ENCODE results near the gene OR4C12.
"Not testable (repeated sequence)": the region's sequence is repeated elsewhere in the genome, so short reads cannot be mapped to it uniquely, and the experiment has no call there.

Gene OR4C12

DNA sequence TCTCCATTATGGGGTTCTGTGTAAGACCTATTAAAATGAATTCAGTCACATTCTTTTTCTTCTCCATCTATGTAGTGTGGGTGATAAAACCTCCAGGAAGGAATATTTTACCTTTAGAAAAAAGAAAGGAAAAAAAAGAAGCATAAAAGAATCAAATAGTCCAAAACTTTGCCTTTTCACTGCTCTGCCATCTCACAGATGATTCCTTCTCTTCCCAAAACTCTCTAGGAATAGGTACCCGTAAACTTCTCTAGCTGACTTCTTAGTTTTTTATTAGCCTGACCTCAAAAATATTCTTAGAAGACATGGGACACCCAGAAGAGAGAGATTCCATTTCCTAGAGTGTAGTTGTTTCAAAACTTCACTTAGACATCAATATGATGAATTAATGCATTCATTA is at the start of gene OR4C12:
Gene OR4C12 (minus strand): TSS at position 101 of the 400 bp plus-strand sequence. CDS start 34 bp downstream, at position 67.
- H3K4me3 Mint-ChIP-seq; H3K27ac Mint-ChIP-seq; H3K27me3 Mint-ChIP-seq (ENCODE audit: low read depth, poor library complexity); H3K4me1 Mint-ChIP-seq; DNase-seq; H3K36me3 Mint-ChIP-seq (ENCODE audit: low read depth): not testable (repeated sequence)
- peaks cover 73% of the 10 kb centered on the region for H3K9me3 Mint-ChIP-seq

DNA sequence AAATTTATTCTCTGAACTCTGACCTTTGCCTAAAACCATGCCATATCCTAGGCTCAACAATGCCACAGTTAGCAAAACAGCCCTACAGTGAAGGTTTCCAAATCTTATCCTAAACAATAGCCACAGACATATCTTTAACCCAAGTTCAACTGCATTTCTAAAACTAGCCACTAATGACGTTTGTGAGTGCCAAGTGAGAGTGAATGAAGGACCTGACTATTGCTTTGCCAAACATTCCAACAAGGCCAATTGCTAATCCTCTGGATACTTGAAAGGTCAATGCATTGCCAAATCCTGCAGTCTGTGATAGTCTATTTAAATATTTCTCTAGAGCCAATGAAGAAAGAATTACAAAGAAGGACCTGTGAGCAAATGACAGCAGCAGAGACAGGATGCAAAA is 47.9 kb upstream of the OR4C12 start:
- TF ChIP-seq, protein P1, sequence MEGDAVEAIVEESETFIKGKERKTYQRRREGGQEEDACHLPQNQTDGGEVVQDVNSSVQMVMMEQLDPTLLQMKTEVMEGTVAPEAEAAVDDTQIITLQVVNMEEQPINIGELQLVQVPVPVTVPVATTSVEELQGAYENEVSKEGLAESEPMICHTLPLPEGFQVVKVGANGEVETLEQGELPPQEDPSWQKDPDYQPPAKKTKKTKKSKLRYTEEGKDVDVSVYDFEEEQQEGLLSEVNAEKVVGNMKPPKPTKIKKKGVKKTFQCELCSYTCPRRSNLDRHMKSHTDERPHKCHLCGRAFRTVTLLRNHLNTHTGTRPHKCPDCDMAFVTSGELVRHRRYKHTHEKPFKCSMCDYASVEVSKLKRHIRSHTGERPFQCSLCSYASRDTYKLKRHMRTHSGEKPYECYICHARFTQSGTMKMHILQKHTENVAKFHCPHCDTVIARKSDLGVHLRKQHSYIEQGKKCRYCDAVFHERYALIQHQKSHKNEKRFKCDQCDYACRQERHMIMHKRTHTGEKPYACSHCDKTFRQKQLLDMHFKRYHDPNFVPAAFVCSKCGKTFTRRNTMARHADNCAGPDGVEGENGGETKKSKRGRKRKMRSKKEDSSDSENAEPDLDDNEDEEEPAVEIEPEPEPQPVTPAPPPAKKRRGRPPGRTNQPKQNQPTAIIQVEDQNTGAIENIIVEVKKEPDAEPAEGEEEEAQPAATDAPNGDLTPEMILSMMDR (IDR thresholded peaks at IDR 0.05): no peak
- Mint-ChIP-seq H3K9me3 (peaks cover 89% of the 10 kb centered on the region), H3K27me3 (ENCODE audit: low read depth, poor library complexity) (no peaks in the 10 kb centered on the region), H3K36me3 (ENCODE audit: low read depth) (no peaks in the 10 kb centered on the region), H3K4me1 (no peaks in the 10 kb centered on the region), H3K4me3 (no peak overlapping the region), H3K27ac (no peak overlapping the region)
- no peak for DNase-seq

- H3K4me1 Mint-ChIP-seq: no peaks in the 10 kb centered on the region
- no peak overlapping the region for H3K27ac Mint-ChIP-seq
- no peak overlapping the region for H3K4me3 Mint-ChIP-seq
- peak; percentile 6 for DNase-seq
- TF ChIP-seq, protein P1 (IDR thresholded peaks at IDR 0.05): no peak
- H3K9me3 Mint-ChIP-seq: peaks cover 76% of the 10 kb centered on the region
- no peaks in the 10 kb centered on the region for H3K27me3 Mint-ChIP-seq (ENCODE audit: low read depth, poor library complexity)
- no peaks in the 10 kb centered on the region for H3K36me3 Mint-ChIP-seq (ENCODE audit: low read depth)
Observed at GRCh38 chr11:49995565-49995964, 13.2 kb upstream of the OR4C12 start.

DNA sequence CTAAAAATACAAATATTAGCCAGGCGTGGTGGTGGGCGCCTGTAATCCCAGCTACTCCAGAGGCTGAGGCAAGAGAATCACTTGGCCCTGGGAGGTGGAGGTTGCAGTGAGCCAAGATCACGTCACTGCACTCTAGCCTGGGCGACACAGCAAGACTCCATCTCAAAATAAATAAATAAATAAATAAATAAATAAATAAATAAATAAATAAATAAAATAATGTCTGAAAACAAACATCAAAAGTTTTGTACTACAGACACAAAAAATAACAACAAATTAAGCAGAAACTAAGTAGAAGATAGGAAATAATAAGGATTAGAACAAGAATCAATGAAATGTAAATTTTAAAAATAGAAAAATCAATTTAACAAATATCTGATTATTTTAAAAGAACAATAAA is 8.9 kb downstream of the OR4C12 start:
- H3K4me1 Mint-ChIP-seq; H3K27ac Mint-ChIP-seq; H3K4me3 Mint-ChIP-seq; H3K27me3 Mint-ChIP-seq (ENCODE audit: low read depth, poor library complexity); H3K36me3 Mint-ChIP-seq (ENCODE audit: low read depth); DNase-seq: not testable (repeated sequence)
- H3K9me3 Mint-ChIP-seq: peaks cover 79% of the 10 kb centered on the region

DNA sequence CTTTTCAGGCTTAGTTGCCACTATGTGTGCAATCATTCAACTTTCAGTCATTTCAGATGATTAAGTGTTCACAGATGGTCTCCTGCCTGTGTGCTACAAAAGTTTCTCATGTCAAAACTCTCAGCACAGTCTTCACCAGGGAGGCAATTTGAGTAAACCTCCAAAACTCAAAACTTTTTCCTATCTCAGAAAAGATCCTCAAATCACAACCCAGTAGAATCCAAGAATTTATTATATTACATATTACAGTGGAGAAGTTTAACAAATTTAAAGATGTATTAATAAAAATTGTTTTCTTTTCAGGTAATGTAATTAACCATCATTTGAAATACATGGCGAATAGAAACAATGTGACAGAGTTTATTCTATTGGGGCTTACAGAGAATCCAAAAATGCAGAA is 30.2 kb downstream of the OR4C12 start, which contains the start of gene OR4C13:
Gene OR4C13 (plus strand): TSS at position 301 of the 400 bp plus-strand sequence. CDS start 32 bp downstream, at position 333.
- Mint-ChIP-seq H3K9me3 (peaks cover 75% of the 10 kb centered on the region), H3K4me1 (no peaks in the 10 kb centered on the region), H3K27ac (no peak within 1 kb of the TSS), H3K4me3 (no peak within 1 kb of the TSS), H3K27me3 (ENCODE audit: low read depth, poor library complexity) (no peaks in the 10 kb centered on the region), H3K36me3 (ENCODE audit: low read depth) (no peaks in the 10 kb centered on the region)
- no peak for DNase-seq
- TF ChIP-seq, protein P1 (IDR thresholded peaks at IDR 0.05): no peak

DNA sequence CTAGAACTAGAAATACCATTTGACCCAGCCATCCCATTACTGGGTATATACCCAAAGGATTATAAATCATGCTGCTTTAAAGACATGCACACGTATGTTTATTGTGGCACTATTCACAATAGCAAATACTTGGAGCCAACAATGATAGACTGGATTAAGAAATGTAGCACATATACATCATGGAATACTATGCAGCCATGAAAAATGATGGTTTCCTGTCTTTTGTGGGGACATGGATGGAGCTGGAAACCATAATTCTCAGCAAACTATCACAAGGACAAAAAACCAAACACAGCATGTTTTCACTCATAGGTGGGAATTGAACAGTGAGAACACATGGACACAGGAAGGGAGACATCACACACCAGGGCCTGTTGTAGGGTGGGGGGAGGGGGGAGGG is 33.6 kb downstream of the OR4C12 start:
- H3K9me3 Mint-ChIP-seq: peaks cover 75% of the 10 kb centered on the region
- H3K4me3 Mint-ChIP-seq; H3K4me1 Mint-ChIP-seq; H3K27ac Mint-ChIP-seq; H3K27me3 Mint-ChIP-seq (ENCODE audit: low read depth, poor library complexity); H3K36me3 Mint-ChIP-seq (ENCODE audit: low read depth); DNase-seq: not testable (repeated sequence)
